NCI-H1092 (cell line): ENCODE results near the gene CITED4.

Experiments
- DNase-seq: peaks from one replicate; lab custom pipeline; 2025; lab: John Stamatoyannopoulos, UW

Gene CITED4

GRCh38 chr1:40833979-40834378, 28.2 kb downstream of the CITED4 start:
- DNase-seq: no peak

- DNase-seq: no peak
Observed at GRCh38 chr1:40831001-40831732, 31.0 kb downstream of the CITED4 start.

- DNase-seq: no peak
Observed at GRCh38 chr1:40830419-40830943, 31.7 kb downstream of the CITED4 start.

- no peak for DNase-seq
Observed at GRCh38 chr1:40829631-40830245, 32.4 kb downstream of the CITED4 start.

DNA sequence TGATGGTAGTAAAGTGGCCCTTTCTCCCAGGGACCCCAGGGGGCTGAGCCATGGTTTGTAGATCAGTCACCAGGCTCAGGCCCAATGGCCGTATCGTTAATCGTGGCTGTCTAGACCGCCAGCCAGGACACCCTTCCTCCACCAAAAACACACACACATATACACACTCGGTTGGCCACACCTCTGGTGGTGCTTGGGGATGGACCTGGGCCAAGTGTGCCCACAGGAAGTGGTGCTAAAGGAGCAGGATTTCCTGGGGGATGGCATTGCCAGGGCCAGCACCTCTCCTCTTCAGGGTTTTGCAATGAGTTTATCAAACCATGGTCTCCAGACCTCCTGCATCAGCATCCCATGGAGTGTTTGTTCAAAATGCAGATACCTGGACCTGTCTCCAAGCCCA, 36.2 kb downstream of the CITED4 start:
- no peak for DNase-seq

DNA sequence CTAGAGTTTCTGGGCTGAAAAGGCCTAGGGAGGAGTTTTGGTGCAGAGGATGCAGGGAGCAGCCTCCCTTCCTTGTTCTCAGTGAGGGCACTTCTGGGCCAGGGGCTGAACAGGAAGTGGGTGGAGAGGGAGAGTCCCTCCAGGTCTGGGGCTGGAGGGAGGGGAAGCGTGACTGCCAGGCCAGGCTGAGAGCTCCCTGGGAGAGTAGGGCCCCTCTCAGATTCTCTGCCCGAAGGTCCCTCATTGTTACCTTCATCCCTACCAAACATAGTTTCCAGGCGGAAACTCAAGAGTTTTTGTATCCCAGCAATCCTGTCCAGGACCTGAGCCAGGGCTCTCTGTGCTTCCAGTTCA, 36.8 kb downstream of the CITED4 start:
- peak; percentile 10 for DNase-seq

DNA sequence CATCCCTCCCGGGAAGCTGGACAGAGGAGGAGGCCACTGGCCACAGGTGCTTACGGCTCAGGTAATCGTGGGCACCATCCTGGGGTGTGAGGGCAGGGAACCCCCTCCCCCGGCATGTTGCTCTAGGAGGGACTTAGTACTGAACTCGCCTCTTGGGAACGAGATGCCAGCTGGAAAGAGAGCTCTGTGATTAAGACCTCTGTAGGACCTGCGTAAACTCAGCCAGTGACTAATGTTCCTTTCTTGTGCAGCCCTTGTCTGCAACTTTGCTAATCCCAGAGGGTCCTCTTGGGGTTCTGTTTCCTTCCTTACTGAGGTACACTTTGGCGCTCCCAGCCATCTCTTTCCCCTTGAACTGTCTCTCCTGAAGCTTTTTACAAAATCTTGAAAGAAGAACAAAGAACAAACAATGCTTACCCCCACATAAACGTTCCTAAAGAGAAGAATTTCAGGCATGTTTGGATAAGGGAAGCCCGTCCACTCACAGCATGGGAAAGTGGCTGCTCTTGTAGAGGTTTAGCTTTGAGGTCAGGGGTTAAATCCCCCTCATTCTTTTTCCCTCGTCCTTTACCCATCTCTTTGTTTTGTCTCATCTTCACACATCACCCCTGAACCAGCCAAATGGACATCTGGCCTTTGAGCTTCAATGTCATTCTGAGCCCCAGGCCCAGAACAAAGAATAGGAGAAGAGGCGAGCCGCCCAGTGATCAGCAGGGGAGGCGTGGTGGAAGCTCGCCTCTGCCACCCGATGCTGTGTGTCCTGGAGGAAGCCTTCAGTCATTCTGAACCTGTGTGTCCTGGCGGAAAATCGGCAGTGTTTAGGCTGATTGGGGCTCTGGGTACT, 37.4 kb downstream of the CITED4 start:
- no peak for DNase-seq

GRCh38 chr1:40823983-40824382, 38.2 kb downstream of the CITED4 start:
- DNase-seq: no peak

- no peak for DNase-seq
Observed at GRCh38 chr1:40823345-40823744, 38.8 kb downstream of the CITED4 start.

- DNase-seq: no peak
Observed at GRCh38 chr1:40822890-40823289, 39.3 kb downstream of the CITED4 start.

DNA sequence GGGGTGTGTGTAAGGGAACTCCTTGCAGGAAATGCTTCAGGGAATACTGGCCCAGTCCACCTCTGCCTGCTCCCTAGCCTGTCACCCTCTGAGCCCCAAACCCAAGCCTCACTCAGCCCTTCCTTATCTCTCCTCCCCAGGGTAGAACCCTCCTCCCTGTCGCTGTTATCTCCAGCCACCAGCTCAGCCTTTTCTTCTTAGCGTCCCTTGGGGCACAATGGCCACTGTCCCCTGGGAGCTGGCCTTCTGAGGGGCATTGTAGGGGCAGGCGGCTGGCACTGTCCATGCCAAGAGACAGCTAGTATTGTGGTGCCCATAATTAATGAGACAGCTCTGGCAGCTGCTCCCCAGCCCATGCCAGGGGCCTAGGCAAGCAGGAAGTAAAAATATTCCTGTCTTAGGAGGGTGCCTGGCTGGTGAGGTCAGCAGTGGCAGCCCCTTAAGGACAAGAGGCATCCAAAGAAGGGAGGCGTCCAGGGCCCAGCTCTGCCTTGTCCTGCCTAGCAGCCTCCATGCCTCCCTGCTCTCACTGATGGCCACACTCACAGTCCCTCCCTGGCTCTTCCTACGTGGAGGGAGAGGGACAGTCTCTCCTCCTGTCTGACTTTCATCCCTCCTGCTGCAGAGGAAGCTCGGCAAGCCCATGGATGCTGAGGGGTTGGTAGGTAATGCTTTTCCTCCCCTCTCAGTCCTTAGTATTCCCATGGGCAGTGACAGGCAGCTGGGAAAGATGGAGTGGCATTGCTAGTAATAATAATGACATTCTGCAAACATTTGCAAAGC, 41.1 kb downstream of the CITED4 start:
- DNase-seq: peak; percentile 59

DNA sequence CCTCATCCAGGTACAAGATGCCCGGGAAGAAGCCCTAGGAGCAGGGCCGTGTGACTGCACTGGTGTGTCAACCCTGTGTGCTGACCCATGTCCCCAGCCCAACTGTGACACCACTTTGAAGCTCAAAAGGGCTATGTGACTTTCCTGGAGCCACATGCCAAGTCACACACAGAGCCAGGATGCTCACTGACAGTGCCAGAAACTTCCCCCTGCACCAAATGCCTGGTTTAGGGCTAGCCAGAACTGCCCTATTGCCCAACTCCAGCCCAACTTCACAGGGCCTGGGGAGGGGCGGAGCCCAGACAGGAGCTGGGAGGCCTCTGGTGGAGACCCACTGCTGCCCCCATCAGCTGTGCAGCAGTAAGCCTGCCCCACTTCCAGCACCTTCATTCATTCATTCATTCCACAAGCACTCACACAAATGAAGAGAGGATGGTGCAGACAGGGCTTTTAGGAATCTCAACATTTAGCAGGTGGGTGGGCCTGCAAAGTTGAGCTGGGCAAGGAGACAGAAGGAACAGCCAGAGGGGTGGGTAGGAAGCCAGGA, 41.8 kb downstream of the CITED4 start:
- no peak for DNase-seq

DNA sequence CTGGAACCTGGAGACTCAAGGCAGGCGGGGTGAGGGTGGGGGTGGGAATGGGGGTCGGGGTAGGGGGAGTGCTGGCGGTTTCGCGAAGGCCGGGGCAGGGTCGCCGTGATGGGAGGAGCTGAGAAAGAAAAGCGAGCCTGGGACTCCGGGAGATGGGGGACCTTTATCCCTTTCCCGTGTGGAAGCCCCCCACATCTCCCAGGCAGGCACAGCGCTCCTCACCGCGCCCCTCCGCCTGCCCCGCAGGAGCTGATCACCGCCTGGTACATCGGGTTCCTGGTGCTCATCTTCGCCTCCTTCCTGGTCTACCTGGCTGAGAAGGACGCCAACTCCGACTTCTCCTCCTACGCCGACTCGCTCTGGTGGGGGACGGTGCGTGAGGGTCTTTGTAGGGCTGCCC, 43.1 kb downstream of the CITED4 start:
- DNase-seq: no peak

DNA sequence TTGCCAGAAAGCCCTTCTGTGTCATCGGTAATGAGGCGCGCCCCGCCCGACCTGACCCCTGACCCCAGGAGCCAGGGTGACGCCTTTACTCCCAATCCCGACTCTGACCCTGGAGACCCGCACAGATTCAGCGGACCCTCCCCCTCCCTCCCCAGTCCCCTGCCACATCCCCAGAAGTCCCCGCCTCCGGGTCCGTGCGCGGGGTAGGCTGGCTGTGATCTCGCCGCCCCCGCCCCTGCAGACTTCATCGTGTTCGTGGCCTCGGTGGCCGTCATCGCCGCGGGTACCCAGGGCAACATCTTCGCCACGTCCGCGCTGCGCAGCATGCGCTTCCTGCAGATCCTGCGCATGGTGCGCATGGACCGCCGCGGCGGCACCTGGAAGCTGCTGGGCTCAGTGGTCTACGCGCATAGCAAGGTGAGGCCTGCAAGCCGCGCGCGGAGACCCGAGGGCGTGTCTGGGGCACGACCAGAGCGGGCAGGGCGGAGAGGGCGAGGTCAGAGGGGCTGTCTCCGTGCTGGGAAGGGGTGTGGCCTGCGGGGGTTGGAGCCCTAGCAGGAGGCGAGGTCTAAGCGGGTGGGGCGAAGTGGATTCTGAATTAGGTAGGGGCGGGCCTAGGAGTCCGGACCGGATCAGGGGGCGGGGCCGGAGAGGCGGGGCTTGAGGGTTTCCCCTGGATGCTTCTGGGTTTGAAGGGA, 43.8 kb downstream of the CITED4 start:
- no peak for DNase-seq

DNA sequence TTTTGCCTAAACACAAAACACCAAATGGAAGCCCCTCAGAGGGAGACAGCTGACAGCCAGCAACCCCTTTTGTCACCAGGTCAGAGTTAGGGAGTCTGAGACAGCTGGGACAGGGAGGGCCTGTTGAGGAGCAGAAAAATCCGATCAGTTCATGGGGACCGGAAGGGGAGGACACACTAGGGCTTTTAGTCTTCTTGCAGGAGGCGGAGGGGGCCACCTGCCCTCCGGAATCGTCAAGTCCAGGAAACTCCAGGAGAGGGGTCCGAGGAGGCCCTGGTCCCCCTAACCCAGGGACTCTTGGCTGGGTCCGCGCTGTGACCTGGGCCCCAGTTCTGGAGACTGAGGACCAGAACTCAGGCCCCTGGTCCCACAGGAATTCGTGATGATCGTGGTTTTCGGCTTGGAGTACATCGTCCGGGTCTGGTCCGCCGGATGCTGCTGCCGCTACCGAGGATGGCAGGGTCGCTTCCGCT, 44.3 kb downstream of the CITED4 start:
- DNase-seq: no peak

DNA sequence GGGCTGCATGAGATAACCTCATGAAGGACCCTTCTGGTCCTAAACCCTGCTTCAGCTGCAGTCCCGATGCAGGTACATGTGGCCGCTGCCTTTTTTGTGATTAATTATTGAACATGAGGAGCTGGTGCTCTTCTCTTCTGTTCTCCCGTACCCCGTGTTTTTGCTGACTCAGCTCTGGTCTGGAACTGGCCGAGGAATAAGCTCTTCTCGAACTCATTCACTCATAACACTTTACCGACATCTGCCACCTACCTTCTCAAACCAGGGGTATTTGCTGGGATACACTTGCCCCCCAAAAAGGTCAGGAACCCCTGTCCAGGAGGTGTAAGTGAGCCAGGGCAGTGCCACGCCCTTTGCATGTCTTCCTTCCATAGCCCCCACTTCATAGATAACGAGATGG, 46.7 kb downstream of the CITED4 start:
- no peak for DNase-seq
